Stimulated activated naive CD8-positive, alpha-beta T cell treated with anti-CD3 and anti-CD28 coated beads, Interleukin-15, Interleukin-2, amounts not matched to agents 100 ng/mL and 50 ng/mL, for 24 hours (primary cell): ENCODE results near the gene MAP1B.

Experiments used
- H3K27ac Mint-ChIP-seq: one replicate; pipeline ENCODE4 v1.8.0; 2021; ENCODE audit warnings: mild to moderate bottlenecking, mixed read lengths
- H3K27me3 Mint-ChIP-seq: one replicate; pipeline ENCODE4 v1.8.0; 2021; ENCODE audit warnings: mixed read lengths
- H3K36me3 Mint-ChIP-seq: one replicate; pipeline ENCODE4 v1.8.0; 2021; ENCODE audit warnings: low read depth, mixed read lengths
- H3K4me1 Mint-ChIP-seq: one replicate; pipeline ENCODE4 v1.8.0; 2021; ENCODE audit warnings: low read depth, mixed read lengths
- H3K4me3 Mint-ChIP-seq: one replicate; pipeline ENCODE4 v1.8.0; 2021; ENCODE audit warnings: mild to moderate bottlenecking, mixed read lengths
- H3K9me3 Mint-ChIP-seq: one replicate; pipeline ENCODE4 v1.8.0; 2021; ENCODE audit warnings: mixed read lengths

The MAP1B gene

DNA sequence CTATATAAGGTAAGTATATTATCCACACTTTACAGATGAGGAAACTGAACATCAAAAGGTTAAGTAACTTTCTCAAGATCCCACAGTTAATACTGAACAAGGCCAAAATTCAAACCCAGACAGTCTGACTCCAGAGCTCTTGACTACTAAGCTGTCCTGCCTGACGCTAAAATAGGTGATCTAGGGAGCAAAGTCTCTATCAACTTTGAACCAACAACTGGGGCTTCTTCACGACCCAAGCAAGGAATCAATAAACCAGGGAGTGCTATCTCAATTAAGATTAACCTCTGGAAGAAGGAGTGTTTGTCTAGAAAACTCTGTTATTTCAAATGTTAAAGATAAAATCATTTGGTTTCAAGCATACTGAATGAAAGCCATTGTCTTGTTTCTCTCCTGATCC, 148.4 kb downstream of the MAP1B start:
- no peaks in the 10 kb centered on the region for H3K27me3 Mint-ChIP-seq
- no peaks in the 10 kb centered on the region for H3K9me3 Mint-ChIP-seq
- H3K27ac Mint-ChIP-seq: no peak overlapping the region
- H3K4me1 Mint-ChIP-seq: peaks cover 6% of the 10 kb centered on the region
- H3K4me3 Mint-ChIP-seq: no peak overlapping the region
- peaks cover 72% of the 10 kb centered on the region for H3K36me3 Mint-ChIP-seq

DNA sequence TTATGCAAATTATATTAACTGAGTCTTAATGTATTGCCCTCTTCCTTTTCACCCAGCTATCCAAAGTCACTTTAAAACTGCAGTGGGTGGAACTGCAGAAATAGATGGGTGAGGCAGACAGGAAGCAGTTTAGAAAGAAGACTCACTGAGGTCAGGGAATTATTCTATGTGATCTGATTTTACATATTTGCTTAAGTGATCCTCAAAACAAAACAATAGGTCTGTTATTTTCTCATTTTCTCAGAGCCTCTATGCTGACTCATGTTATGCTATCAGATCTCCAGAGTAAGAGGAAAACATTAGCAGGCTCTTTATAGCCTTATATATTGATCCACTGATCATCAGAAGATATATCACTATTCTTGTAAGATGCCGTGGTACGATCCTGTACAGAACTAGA, 149.3 kb downstream of the MAP1B start:
- peaks cover 6% of the 10 kb centered on the region for H3K4me1 Mint-ChIP-seq
- peaks cover 71% of the 10 kb centered on the region for H3K36me3 Mint-ChIP-seq
- no peak overlapping the region for H3K4me3 Mint-ChIP-seq
- no peak overlapping the region for H3K27ac Mint-ChIP-seq
- no peaks in the 10 kb centered on the region for H3K27me3 Mint-ChIP-seq
- no peaks in the 10 kb centered on the region for H3K9me3 Mint-ChIP-seq
